RWPE2 (cell line): ENCODE results near the gene TRABD2A.
A peak's percentile ranks its signal among the peaks of the same experiment; 100 is the strongest.

Source experiments
- ATAC-seq: fragments of 200-7000 bp; cut with Tn5 transposase; 3 replicates; pipeline ENCODE4 v1.9.1; 2021; ENCODE audit warnings: low read depth
- DNase-seq: peaks from one replicate; pipeline ENCODE4 v3.0.0-alpha.2; 2020; ENCODE audit warnings: low spot score
- H3K27ac ChIP-seq: fragments of 450-650 bp; 2 replicates; pipeline ENCODE4 v1.5.1; 2017; ENCODE audit warnings: mild to moderate bottlenecking; ENCODE audit not compliant: poor library complexity, severe bottlenecking
- H3K27me3 ChIP-seq: fragments of 250-450 bp; sonication (Bioruptor Pico); 2 replicates; pipeline ENCODE4 v1.5.1; 2021; ENCODE audit warnings: mild to moderate bottlenecking, moderate library complexity; ENCODE audit not compliant: insufficient read depth, poor library complexity, severe bottlenecking
- H3K36me3 ChIP-seq: fragments of 250-450 bp; sonication (Bioruptor Pico); 2 replicates; pipeline ENCODE4 v1.5.1; 2020; ENCODE audit warnings: low read depth, mild to moderate bottlenecking, moderate library complexity
- H3K4me1 ChIP-seq: fragments of 250-450 bp; sonication (Bioruptor Pico); 2 replicates; pipeline ENCODE4 v1.5.1; 2021; ENCODE audit warnings: mild to moderate bottlenecking, moderate library complexity; ENCODE audit not compliant: insufficient read depth, poor library complexity, severe bottlenecking
- H3K4me3 ChIP-seq: fragments of 250-450 bp; sonication (Bioruptor Pico); 2 replicates; pipeline ENCODE4 v1.5.1; 2021; ENCODE audit warnings: mild to moderate bottlenecking, moderate library complexity; ENCODE audit not compliant: severe bottlenecking
- H3K9me3 ChIP-seq: fragments of 250-450 bp; sonication (Bioruptor Pico); 2 replicates; pipeline ENCODE4 v1.5.1; 2021; ENCODE audit warnings: mild to moderate bottlenecking, moderate library complexity; ENCODE audit not compliant: severe bottlenecking
- CTCF ChIP-seq: fragments of 450-650 bp; IDR thresholded peaks from one replicate; pipeline ENCODE4 v1.5.1; 2017; ENCODE audit warnings: mild to moderate bottlenecking, moderate library complexity; ENCODE audit not compliant: poor library complexity, severe bottlenecking

TRABD2A gene

GRCh38 chr2:84891355-84892010 is 10.6 kb upstream of the TRABD2A start:
- Histone ChIP-seq H3K27me3 (no peaks in the 10 kb centered on the region), H3K4me1 (peaks cover 20% of the 10 kb centered on the region), H3K36me3 (no peaks in the 10 kb centered on the region), H3K27ac (no peak overlapping the region), H3K9me3 (no peaks in the 10 kb centered on the region), H3K4me3 (no peak overlapping the region)
- no peak for TF ChIP-seq CTCF
- DNase-seq (no peak), ATAC-seq (no peak)

- Histone ChIP-seq H3K36me3 (no peaks in the 10 kb centered on the region), H3K27me3 (no peaks in the 10 kb centered on the region), H3K4me3 (no peak overlapping the region), H3K4me1 (peaks cover 6% of the 10 kb centered on the region), H3K9me3 (no peaks in the 10 kb centered on the region), H3K27ac (no peak overlapping the region)
- no peak for TF ChIP-seq CTCF
- DNase-seq (no peak), ATAC-seq (no peak)
Measured at GRCh38 chr2:84889332-84889731, 8.4 kb upstream of the TRABD2A start.

- H3K27ac ChIP-seq: peak overlapping the region; percentile 1
- no peaks in the 10 kb centered on the region for H3K9me3 ChIP-seq
- no peak for TF ChIP-seq CTCF
- no peak overlapping the region for H3K4me3 ChIP-seq
- DNase-seq: no peak
- no peaks in the 10 kb centered on the region for H3K4me1 ChIP-seq
- H3K27me3 ChIP-seq: no peaks in the 10 kb centered on the region
- H3K36me3 ChIP-seq: no peaks in the 10 kb centered on the region
- peak; percentile 66 for ATAC-seq
Measured at GRCh38 chr2:84888401-84889276, 7.8 kb upstream of the TRABD2A start.

GRCh38 chr2:84886791-84887190 is 5.9 kb upstream of the TRABD2A start:
- Histone ChIP-seq H3K4me1 (peaks cover 6% of the 10 kb centered on the region), H3K4me3 (no peak overlapping the region), H3K36me3 (no peaks in the 10 kb centered on the region), H3K27ac (no peak overlapping the region), H3K9me3 (no peaks in the 10 kb centered on the region), H3K27me3 (no peaks in the 10 kb centered on the region)
- no peak for DNase-seq
- no peak for ATAC-seq
- TF ChIP-seq CTCF: no peak
